ENCODE measurements around the gene EIF2B2.
A peak's percentile ranks its signal among the peaks of the same experiment; 100 is the strongest.

The EIF2B2 gene

GRCh38 chr14:75002392-75003249, at the start of gene EIF2B2:
Gene EIF2B2, plus strand, starts transcription at chr14:75002921. Its CDS starts 70 bp downstream, at chr14:75002991.
- DNase-seq (ENCODE audit: low read depth) = peak; percentile 98

- DNase-seq (ENCODE audit: low read depth) = no peak
Measured at GRCh38 chr14:74953686-74954085, 49.0 kb upstream of the EIF2B2 start.

- no peak for DNase-seq (ENCODE audit: low read depth)
Measured at GRCh38 chr14:74954232-74954946, 48.3 kb upstream of the EIF2B2 start.

GRCh38 chr14:74954947-74955228, 47.8 kb upstream of the EIF2B2 start:
- no peak for DNase-seq (ENCODE audit: low read depth)

- DNase-seq (ENCODE audit: low read depth) = peak; percentile 8
Measured at GRCh38 chr14:74955229-74956026, 47.3 kb upstream of the EIF2B2 start, which contains the start of gene PGF. Gene PGF, minus strand, starts transcription at chr14:74955597. Its CDS starts 355 bp downstream, at chr14:74955242.

- no peak for DNase-seq (ENCODE audit: low read depth)
Measured at GRCh38 chr14:74956027-74956279, 46.8 kb upstream of the EIF2B2 start.

GRCh38 chr14:74956280-74957072, 46.2 kb upstream of the EIF2B2 start:
- no peak for DNase-seq (ENCODE audit: low read depth)

- DNase-seq (ENCODE audit: low read depth) = no peak
Measured at GRCh38 chr14:74959596-74960180, 43.0 kb upstream of the EIF2B2 start.

GRCh38 chr14:74960736-74961135, 42.0 kb upstream of the EIF2B2 start:
- DNase-seq (ENCODE audit: low read depth) = no peak

GRCh38 chr14:74961238-74961911, 41.3 kb upstream of the EIF2B2 start:
- no peak for DNase-seq (ENCODE audit: low read depth)

- no peak for DNase-seq (ENCODE audit: low read depth)
Measured at GRCh38 chr14:74962046-74962445, 40.7 kb upstream of the EIF2B2 start.

GRCh38 chr14:74962493-74962892, 40.2 kb upstream of the EIF2B2 start:
- no peak for DNase-seq (ENCODE audit: low read depth)

GRCh38 chr14:74963178-74963704, 39.5 kb upstream of the EIF2B2 start:
- DNase-seq (ENCODE audit: low read depth) = no peak

GRCh38 chr14:74963705-74964271, 38.9 kb upstream of the EIF2B2 start:
- DNase-seq (ENCODE audit: low read depth) = no peak

- no peak for DNase-seq (ENCODE audit: low read depth)
Measured at GRCh38 chr14:74964787-74965485, 37.8 kb upstream of the EIF2B2 start.

GRCh38 chr14:74965486-74966153, 37.1 kb upstream of the EIF2B2 start:
- no peak for DNase-seq (ENCODE audit: low read depth)

GRCh38 chr14:74968811-74969210, 33.9 kb upstream of the EIF2B2 start:
- no peak for DNase-seq (ENCODE audit: low read depth)

- no peak for DNase-seq (ENCODE audit: low read depth)
Measured at GRCh38 chr14:74973003-74973653, 29.6 kb upstream of the EIF2B2 start.

GRCh38 chr14:74973905-74974363, 28.8 kb upstream of the EIF2B2 start:
- no peak for DNase-seq (ENCODE audit: low read depth)

Data from activated T-helper 1 cell treated with Interleukin-2 at 50 U/mL for 16 hours (primary cell).